Right hindlimb (tissue), 1 donor: Measurements from ENCODE around the gene NCK2.

Source experiments
- DNase-seq: peaks from one replicate; pipeline ENCODE4 v3.0.0-alpha.2; 2018

NCK2 gene

DNA sequence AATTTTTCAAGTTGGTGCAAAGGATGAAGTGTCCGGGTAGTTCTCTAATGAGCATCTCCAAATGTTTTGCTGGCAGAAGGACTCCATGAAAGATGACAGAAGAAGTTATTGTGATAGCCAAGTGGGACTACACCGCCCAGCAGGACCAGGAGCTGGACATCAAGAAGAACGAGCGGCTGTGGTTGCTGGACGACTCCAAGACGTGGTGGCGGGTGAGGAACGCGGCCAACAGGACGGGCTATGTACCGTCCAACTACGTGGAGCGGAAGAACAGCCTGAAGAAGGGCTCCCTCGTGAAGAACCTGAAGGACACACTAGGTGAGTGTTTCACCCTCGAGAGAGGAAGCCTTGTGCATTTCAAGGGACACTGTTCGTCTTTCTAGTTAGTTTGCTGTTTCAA lies 110.3 kb downstream of the NCK2 start:
- DNase-seq: no peak

DNA sequence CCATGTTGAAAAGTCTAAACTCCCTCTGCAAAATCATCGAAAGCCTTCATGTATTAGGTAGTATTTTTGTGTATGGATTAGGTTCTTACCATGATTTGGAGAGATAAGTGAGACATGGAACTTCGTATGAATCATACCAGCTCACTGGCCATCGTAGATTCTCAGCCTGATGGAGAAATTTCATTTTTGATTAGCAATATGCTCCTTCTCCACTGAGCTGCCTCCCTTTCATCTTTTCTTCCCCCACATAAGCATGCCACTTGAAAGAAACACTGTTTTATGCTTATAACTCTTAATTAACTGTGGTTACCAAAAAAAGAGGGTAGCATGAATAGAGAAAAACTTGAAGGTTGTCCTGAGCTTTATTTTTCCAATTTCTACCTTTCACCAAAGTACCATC lies 111.9 kb downstream of the NCK2 start:
- DNase-seq: no peak

DNA sequence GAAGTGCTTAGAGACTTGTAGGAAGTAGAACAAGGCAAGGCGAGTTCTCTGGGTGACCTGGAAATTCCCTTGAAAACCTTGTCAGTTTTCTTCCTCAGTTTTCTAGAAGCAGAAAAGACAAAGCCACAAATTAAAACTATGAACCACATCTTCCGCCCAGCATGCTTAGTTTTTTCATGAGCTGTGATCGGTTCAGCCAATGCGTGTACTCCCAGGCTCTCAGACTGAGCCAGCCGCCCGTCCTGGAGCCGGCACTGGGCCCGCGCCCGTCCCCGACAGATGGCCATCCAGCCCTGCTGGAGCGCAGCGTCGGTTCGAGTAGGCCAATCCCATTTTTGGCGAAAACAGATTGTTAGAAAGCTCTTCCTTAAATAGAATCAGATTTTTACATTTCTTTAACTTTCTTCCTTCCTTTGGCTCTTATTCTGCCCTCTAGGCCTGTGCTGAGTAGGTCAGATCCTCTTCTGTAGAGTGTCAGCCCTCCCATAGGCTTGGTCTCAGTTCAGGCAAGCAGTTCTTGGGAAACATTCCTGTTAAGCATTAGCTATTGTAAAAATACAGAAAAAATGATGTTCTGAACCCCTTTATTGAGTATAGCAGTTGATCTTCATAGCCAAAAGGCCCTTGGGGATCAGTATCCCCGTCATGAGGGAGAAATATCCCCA lies 112.5 kb downstream of the NCK2 start:
- DNase-seq: no peak

DNA sequence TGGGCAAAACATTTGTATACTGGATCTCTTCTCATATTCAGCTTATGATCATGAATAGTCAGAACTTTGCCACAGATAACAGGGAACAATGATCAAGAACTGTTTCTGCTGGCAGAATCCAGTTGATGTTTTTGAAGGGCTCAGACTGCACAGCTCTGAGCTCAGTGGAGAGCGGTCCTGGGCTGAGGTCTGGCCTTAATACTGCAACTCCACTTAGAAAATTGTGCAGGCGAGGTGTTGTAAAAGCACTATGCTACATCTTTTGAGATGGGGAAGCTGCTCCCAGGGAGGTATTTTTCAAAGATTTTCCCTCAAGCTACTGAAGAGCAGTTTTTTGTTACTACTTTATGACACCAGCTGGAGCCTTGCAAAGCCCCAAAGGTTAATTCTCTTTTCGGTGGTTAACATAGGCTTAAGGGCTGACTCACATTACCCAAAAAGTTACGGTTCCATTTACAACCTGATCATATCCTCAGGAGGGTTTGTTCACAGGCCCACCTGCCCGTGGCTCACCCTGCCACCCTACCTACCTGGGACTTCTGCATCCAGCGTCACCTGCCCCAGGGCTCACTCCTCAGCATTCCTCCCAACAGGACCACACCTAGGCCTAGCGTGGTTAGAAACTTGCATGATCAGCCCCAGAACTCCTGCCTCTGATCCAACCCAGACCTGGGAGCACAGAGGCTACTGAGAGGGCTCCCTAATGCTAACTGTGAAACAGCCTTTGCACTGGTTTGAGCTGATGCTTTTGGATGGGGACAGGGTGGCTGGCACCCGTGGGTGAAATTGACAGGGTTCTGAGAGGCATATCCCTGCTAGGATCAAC lies 114.4 kb downstream of the NCK2 start:
- DNase-seq: no peak

DNA sequence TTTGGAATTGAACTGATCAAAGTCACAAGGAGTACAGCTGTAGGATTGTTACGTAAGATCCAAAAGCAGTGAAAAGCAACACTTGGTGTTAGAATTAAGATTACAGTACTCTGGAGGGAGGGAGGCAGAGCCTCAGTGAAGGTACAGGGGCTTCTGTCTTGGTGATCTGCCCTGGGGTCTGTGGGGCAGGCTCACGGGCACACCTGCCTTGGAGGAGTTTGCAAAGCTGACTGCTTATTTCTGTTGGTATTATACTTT lies 114.9 kb downstream of the NCK2 start:
- no peak for DNase-seq

DNA sequence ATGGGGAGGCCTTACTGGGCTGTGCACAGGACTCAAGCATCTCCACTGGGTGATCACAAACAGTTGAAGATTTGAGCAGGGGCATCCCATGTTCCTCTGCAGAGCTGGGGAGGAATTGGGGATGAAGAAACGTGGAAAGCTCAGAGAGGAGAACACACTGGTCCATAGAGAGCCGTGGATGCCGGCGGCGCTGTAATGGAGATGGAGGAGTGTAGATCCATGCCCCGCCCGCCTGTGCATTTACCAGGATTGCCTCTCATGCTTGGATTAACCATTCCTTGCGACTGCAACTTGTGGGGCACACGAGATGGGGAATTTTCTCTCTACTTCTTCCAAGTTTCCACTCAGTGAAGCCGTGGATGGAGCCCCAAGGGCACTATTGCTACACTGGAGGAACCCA lies 115.9 kb downstream of the NCK2 start:
- DNase-seq: no peak

DNA sequence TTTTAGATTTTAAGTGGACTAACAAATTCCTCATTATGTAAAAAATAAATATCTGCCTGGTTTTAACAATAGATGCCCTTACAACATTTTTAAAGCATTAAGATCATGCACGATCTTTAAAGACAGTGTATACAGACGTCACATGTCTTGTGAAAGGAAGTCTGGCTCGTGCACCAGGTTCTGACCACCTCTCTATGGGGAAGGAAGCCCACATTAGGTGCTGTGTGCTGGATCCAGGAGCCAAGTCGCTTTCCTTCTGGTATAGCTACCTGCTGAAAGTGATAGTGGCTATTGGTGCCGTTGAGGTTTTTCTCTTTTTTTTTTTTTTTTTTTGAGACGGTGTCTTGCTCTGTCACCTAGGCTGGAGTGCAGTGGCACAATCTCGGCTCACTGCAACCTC lies 116.5 kb downstream of the NCK2 start:
- no peak for DNase-seq

DNA sequence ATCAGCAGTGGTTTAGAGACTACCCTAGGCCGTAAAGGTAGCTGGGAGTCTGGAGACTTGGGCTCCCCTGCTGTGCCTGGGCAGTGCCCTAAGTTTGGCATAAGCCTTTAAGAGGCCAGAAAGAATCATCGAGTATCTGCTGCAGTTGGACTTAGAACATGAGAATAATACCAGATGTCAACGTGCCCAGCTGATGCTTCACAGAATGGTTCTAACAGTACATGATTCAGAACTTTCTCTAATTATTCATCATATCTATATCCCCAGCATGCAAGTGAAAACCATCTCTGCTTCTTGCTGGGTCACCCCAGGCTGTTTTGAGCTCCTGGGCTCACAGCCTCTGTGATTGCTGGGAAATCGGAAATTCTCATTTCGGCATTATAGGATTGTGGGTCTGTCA lies 118.1 kb downstream of the NCK2 start:
- DNase-seq: no peak

DNA sequence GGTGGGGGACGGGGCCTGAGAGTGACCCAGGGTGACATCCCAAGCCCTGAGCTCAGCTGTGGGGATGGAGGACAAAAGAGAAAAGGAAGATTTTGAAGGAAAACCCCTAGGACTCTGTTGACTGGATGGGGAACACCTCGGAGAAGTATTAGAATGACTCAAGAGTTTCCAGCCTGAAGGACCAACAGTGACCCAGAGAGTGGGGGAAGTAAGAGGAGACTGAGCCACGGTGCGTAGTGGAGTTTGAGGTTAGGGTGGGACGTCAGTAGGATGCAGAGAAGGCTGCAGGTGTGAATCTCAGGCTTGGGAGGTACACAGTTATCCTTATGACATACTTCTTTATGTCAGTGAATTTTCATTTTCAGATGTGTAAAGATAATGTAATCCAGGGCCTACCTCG lies 119.5 kb downstream of the NCK2 start:
- no peak for DNase-seq

DNA sequence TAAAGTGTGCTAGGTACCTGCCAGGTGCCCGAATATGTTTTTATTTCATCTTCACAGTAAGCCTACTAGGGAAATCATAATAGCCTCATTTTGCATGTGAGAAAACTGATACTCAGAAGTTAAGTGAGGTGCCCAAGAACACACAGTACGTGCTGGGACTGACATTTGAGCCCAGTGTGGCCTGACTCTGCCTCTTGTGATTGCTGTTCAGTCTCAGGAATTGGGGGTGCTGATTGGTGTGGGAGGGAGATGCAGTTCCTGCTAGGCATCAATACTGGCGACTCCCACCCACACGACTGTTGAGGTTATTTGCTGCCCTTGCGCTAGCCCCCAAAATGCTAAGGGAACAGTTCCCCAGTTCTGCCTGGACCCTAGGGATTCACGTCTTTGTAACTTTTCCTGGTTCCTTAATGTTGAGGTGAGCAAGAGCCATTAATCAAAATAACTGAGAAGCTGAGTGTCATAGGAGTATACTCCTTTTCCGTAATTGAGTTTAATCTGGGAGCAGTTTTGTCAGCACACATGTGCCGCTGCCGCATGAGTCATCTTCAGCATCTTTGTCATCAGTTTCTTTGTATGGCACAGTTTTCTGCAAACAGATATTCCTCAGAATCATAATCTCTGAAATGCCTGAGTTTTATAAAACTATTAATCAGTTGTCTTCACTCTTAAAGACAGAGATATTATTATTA lies 120.7 kb downstream of the NCK2 start:
- DNase-seq: no peak

DNA sequence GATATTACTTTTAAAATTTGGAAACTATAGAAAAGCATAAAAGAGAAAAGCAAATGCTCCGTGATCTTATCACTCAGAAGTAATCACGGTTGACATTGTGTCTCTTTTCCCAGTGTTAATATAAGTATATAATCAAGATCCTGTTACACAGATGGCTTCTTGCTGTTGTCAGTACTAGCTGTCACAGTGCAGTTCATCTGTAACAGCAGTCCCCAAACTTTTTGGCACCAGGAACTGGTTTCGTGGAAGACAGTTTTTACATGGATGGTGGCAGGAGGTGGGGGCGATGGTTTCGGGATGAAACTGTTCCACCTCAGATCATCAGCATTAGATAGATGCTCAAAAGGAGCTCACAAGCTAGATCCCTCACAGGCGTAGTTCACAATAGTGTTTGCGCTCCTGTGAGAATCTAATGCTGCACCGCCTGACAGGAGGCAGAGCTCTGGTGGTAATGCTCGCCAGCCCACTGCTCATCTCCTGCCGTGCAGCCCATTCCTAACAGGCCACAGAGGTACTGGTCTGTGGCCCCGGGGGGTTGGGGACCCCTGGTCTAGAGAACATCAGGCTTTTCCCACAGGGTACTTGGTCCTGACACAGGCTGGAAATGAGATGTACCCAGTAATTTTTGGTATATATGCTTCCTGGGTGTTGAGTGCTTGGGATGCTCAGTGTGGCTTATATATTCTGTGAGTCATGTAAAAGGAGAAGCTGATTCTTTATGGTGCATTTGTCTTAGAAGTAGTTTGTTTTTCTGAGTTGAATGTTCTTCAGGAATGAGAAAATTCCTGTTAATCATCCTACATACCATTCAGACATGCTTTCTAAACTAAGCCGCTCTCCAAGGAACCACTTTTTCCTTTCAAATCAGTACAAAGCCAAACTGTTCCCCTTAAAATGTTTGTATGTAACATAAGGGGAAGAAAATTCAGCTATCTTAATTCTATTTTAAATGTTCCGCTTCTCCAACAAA lies 121.8 kb downstream of the NCK2 start:
- no peak for DNase-seq

DNA sequence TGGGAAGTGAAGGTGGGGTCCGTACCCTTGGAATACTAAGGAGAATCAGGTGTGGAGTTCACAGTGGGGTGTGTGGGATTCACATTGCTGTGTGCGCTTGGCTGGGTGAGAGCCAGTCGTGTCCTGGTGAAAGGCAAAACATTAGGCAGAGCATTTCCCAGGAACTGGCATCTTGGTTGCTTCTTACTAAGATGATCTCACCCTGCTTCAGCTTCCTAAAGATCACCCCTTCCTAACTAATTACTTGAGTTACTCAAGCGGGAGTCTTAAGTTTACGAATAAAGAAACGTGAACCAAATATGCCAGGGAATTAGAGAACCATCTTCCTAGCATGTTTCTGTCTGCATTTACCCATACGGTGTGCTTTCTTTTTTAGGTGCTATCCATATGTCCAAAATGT lies 122.9 kb downstream of the NCK2 start:
- DNase-seq: no peak

DNA sequence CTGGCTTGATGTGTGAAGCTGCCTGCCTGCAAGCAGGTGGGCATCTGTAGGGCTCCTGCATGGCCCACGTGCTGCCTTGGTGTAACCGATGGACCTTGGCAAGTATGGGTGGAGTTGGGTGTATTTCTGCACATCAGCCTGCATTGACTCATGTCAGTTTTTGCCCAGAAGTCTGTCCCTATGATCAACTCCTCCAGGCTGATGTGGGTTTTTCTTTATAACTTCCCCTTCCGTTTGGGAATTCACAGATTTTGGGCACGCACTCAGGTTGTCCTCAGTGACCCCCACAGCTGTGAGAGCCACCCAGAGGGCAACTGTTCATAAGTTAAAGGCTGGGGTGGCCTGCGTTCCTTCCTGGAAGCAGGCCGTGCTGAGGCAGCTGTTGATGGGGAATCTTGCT lies 123.3 kb downstream of the NCK2 start:
- DNase-seq: peak; percentile 34

DNA sequence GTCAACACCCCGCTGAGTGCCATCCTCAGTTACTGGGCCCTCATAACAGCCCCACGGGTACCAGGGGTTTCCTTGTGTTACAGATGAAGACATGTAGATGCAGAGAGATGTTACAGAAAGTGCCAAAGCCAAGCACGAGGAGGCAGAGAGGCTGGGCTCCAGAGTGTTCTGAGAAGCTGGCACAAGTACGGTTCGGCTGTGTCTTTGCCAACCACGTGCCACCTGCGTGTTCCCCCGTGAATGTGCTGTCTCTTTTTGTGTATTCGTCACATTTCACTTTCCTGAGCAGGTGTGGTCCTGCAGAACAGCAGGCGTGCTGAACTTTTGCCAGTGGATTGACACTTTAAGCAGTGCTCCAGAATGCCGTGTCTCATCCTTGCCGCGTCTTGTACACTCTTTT lies 124.6 kb downstream of the NCK2 start:
- no peak for DNase-seq

DNA sequence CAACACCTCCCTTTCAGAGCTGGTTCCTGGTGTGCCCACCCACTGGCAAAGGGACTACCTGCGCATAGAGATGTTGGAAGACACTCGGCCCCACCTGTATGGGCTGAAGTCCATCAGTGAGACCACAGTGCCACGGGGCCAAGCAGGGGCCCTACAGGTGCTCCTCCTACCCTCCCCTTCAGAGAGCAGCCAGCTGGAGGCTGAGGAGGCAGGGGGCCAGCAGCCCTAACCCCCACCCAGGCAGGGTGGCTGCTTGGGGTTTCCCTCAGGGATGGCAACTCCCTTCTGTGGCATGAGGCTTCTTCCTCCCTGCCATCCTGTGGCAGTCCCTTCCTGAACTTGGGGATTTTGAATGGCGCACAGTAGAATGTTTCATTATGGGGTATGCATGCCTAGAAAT lies 125.3 kb downstream of the NCK2 start:
- DNase-seq: no peak

DNA sequence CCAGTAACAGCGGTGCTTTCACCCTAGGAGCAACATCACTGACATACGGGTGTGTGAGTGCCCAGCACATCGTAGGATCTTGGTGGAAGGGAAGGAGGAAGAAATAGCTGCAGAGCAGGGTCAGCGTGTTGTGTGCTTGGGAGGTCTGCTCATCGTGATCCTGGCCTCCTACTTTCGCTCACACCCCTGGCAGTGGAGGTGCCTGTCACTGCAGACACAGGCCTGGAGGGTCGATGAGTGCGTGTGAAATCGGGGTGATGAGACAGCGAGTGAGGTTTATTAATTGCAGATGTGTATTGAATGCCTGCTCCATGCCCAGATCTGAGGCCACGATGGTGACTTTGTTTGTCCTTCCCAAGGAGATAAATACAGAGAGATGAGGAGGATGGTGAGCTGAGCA lies 126.1 kb downstream of the NCK2 start:
- no peak for DNase-seq

DNA sequence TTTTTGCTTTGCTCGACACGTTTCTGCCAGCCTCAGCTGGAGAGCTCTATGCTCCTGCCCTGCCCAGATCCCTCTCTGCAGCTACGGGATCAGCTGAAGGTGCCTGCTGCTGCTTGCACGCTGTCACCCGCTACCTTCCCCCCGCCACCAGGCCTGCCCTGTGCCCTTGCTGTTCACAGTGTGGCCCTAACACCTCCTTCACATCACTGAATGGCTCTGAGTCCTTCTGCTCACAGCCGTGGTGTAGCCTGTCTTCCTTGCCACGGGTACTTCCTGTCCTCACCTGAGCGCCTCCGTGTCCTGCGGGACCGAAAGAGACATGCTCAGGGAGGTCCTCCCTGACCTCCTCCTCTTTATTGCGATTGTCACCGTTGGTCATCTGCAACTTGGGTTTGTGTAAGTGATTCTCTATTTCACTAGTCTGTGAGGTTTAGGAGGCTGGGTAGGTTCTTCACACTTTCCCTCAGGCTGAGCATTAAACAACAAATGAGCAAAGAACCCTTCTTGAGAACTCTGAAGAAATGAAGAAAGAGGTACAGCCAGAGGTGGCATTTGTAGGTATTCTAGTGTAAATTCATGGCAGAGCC lies 127.5 kb downstream of the NCK2 start:
- no peak for DNase-seq

DNA sequence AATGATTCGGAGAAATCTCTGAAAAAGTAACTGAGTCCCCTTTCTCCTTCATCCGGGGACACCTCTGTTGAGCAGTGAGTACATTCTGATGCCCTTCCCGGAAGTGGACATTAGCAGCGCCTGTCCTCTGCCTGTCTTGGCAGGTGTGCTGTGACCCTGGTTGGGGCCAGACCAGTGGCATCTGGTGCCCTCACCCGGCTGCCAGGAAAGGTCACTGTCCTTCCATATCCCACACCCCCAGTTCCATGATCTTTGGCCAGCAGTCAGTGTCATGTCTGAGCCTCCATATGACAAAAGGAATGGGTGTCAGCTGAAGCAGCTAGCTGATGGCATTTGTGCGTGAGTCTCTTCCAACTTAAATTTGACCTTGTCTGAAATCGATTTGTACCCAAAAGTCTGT lies 128.1 kb downstream of the NCK2 start:
- DNase-seq: no peak

DNA sequence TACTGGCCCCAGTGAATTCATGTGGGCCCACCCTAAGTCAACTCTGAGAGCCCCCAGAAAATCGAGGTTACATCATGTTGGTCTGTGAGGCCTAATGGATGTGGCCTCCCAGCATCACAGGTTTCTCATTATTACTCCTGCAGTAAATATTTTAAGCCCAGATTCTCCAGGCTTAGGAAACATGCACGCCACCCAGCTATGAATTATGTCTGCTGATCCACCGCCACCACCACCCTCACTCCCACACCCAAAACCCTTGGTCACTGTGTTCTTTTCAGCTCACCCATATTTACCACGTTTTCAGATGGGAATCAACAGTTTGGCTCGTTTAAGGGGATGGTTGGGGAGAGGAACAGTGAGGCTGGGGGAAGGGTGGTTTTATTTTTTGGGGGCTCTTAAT lies 128.6 kb downstream of the NCK2 start:
- DNase-seq: no peak

DNA sequence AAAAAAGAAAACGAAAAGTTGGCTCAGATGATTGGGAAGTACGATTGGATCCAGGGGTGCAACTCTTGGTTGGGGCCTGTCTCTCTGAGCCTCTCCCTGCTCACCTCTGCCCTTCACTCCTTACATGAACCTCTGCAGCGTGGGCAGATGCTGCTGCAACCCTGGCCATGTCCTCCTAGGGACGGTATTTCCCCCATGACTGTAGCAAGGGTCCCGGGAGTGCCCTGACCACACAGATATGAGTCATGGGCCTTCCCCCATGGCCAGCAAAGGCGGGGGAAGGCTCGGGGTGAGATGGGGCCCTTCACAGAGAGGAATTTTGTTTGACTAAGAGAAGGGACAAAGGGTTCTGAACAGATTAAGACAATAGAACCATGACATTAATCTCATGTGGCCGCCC lies 129.0 kb downstream of the NCK2 start:
- no peak for DNase-seq

DNA sequence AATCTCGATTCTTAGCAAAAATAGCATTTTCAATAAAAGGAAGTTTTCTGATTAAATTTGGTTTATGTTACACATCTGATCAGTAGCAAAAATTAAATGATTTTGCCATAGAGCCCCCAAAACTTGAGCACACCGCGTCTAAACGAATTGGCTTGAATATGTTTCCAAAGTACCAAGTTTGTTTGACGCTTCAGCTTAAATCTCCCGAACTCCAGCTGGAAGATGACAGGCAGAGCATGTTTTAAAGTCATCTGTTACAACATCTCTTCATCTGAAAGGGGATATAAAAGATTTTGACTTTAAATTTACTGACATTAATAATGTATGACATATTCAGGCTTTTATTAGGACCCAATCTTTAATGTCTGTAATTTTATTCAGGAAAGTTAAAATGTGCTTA lies 129.8 kb downstream of the NCK2 start:
- no peak for DNase-seq

DNA sequence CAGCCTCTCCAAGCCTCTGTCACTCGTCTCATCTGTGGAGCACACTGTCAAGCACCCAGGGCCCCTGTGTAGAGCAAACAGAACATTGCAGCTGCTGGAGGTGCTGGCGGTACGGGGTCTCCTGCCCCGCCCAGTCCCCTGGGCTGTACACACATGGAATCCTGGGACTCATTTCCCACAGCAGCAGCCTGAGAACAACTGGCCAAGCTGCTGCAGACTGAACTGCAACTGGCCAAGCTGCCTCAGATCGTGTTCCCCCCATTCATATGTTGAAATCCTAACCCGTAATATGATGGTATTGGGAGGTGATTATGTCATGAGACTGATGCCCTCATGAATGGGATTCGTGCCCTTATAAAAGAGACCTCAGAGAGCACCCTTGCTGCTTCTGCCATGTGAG lies 130.5 kb downstream of the NCK2 start:
- no peak for DNase-seq

DNA sequence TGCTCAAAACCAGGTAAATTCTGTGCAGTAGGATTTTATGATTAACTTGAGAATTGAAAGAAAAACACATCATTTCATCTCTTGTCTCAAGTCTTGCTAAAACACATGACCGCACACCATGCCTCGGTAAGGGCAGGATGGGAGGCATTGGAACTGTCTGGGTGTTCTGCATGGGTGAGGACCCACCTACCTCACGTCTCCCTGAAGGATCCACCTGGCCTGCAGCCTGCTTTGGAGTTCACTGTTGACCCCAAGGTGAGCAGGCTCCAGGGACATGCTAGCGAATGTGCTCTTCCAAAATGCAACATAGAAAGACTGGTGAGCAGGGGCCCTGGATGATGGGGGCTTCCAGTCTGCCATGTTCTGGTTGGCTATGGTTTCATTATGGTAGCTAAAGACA lies 131.5 kb downstream of the NCK2 start:
- DNase-seq: no peak
